Glomerular endothelial cell (primary cell): Measurements from ENCODE around the gene NAALADL1. TPM values are rescaled to one million over a fixed set of nuclear protein-coding genes. Genes with fewer than 3 reads are reported as not detected.
A peak's percentile ranks its signal among the peaks of the same experiment; 100 is the strongest.
"Not testable (repeated sequence)": the region's sequence is repeated elsewhere in the genome, so short reads cannot be mapped to it uniquely, and the experiment has no call there.

Experiments used
- DNase-seq: peaks from one replicate; pipeline ENCODE4 v3.0.0-alpha.2; 2011; ENCODE audit warnings: low read depth, low spot score; ENCODE audit errors: extremely low read depth
- total RNA-seq: library from RNA; depleted of rRNA; stranded (reverse); fragments of >200 nt; gene quantifications from 2 replicates; pipeline ENCODE4 v1.2.3, GENCODE V29; 2015

Gene NAALADL1
- total RNA-seq, 1 donor from 2014 or later, result 2.8 TPM

DNA sequence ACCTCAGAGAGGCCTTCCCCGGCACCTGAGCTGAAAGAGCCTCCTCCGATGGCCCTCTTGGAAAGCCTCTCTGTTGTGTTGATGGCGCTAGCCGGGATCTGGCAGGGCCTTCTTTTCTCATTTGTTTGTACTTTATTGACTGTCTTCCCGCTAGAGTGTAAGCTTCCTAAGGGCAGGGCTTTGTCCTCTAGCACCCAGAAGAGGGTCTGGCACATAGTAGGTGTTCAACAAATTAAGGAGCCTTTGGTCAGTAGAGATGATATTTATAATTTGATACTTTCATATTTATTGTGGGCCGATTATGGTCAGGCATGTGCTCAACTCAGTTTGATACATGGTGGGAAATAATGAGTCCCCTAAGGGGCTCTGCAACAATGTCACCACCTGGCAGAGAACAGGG, 40.4 kb downstream of the NAALADL1 start:
- DNase-seq, result no peak

DNA sequence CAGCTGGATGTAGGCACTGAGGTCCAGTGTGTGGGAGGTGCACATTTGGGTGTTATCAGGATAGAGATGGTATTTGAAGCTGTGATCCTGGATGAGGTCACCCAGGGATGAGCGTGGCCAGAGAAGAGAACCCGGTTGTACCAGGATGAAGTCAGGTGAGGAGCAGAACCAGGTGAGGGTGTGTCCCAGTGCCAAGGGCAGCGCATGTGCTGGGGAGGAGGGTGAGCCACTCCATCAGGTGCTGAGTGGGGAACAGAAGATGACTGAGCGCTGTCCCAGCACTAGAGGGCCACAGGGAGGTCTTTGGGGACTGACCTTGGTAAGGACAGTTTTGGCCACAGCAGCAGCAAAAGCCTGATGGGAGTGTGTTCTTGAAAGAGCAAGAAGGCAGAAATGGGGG, 41.6 kb downstream of the NAALADL1 start:
- no peak for DNase-seq

DNA sequence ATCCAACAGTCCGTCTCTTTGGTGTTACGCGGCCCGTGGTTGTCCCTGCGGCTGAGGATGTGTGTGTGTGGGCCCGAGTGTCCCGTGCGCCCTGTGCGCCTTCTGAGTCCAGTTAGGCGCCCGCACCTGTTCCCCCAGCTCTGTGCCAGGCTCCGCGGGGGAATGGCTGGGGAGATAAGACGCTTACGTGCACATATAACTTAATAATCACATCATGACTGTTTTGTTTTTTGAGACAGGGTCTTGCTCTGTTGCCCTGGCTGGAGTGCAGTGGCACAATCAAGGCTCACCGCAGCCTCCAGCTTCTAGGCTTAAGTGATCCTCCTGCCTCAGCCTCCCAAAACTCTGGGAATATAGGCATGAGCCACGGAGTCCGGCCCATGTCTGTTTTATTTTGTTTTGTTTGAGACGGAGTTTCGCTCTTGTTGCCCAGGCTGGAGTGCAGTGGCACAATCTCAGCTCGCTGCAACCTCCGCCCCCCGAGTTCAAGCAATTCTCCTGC, 43.6 kb downstream of the NAALADL1 start:
- DNase-seq, result no peak

DNA sequence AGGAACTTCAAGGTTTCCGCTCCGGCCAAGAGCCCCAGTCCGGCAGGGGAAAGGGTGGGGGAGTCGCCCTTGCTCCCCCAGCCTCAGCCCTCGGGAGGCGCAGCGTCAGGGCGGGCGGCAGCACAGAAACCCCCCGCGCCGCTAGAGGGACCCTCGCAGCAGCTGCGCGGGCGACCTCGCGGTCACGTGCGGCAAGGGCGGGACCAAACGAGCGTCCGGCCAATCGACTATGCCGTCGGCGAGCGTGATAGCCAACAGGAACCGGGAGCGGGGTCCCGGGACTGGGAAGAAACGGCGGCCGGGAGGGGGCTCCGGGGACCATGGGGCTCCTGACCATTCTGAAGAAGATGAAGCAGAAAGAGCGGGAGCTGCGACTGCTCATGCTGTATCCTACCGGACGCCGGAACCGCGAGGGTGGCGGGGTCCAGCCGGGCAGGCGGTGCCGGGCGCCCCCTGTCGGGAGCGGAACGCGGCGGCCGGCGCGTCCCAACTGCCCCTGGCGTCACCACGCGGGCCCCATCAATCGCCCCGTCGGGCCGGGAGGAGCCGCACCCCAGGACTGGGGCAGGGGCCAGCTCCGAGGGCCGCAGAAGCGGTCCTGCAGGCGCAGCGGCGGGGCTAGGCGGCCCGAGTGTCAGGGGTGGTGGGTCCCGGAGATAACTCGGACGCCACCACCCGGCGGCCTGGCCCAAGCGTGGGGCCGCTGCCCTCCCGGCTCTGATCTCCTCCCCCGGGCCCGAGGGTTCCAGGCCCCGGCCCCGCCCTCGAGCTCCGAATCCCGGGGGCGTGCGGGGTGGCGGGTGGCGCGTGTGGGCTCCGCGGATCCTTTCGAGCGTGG, 44.2 kb downstream of the NAALADL1 start, which contains the start of gene ARL2:
Gene ARL2 (plus strand): TSS at position 273 of the 838 bp plus-strand sequence. CDS start 48 bp downstream, at position 321.
- peak; percentile 29 for DNase-seq

DNA sequence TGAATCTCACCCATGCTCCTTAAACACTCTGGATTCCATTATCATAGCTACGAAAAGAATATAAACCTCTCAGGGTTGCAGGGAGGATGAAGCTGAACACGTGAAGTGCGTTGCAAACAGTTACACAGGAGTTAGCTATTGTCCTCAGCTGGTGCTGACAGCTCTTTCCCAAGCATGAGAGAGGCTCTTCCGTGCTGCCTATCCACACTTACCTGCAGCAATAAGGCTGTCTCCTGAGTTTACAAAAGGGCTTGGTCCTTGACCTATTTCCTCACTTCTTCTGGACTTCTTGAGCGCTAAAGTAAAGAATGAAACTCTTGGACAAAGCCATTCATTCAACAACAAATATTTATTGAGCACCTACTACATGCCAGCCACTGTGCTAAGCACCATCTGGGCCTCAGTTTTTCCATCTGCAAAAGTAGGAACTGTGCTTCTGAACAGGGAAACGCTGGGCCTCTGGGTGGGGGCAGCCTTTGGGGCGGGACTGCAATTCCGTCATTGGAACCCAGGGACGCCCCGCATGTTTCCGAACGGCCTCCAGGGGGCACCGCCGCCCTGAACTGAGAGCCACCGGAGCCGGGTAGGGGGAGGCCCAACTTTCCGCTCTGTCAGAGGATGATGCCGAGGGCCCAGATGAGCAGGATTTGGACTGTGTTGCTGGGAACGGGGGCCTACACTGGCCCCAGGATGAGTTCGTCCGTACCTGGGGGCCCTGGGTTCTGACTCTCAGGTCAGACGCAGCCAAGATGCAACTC, 45.0 kb downstream of the NAALADL1 start:
- peak; percentile 44 for DNase-seq

DNA sequence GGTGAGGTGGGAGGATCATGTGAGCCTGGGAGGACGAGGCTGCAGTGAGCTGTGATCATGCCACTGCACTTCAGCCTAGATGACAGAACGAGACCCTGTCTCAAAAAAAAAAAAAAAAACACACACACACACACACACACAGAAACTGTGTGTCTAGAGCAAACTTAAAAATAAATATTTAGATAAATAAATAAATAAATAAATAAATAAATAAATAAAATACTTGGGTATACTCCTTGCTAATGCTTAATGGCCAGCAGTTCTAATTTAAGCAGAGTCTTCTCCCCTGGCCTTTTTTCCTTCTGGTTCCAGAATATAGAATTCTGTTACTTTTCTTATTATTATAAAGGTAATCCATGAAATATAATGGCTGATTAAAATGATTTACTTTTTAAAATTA, 49.5 kb downstream of the NAALADL1 start:
- no peak for DNase-seq

DNA sequence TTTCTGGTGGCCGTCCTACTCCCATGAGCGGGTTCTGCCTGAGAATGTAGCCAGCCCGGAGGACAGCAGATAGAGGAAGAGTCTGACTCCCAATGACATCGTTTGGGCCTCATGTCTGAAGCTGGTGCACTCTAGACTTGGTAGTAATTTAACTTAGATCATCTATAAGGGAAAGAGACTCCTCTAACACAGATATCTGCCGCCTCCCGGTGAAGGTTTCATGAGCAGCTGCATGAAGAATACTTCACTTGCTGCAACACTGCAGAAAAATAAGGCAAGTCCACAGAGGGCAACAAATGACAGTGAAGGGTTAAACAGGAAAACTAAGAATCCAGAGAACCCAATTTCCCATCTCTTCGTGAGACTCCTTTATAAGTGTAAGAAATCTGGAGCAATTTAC, 50.3 kb downstream of the NAALADL1 start:
- DNase-seq, result no peak

DNA sequence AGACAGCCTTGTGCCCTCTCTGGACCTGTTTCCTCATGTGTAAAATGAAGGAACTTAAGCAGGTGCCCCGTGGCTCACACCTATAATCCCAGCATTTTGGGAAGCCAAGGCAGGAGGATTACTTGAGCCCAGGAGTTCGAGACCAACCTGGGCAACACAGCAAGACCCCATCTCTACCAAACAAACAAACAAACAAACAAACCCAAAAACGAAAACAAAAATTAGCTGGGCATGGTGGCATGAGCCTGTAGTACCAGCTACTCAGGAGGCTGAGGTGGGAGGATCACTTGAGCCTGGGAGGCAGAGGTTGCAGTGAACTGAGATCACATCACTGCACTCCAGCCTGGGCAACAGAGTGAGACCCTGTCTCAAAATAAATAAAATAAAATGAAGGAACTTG, 54.4 kb downstream of the NAALADL1 start:
- not testable (repeated sequence) for DNase-seq

DNA sequence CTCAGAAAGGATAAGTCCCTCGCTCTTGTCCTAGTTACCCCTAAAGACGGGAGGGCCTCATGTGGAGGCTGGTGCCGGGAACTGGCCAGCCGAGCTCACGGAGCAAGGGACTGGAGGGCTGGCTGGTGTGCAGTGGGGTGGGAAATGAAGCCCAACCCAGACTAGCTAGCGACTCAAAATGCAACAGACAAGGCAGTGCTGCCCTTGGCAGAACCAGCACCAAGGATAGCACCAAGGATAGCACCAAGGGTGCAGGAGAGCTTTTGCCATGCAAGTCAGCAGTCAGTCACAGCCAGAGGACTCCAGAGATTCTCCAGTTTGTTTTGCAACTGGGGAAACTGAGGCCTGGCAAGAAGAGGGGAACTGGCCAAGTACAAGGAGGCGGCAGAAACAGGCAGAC, 55.1 kb downstream of the NAALADL1 start:
- DNase-seq, result no peak

DNA sequence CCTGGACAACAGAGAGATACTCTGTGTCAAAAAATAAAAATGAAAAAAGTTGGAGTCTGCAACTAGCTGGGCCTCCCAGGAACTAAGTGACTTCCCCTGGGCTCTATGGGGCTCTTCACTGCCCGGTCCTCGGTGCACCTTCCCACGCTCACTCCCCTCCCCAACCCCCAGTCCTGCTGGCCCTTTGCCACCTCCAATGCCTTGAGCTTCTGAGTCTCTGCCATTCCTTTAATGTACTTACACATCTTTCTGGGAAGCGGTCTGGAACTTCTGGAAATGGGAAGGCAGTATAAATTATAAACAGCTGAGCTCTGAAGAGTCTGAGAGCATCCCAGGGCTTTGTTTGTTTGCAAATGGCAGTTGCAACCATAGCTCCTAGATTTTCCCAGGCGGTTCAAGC, 55.6 kb downstream of the NAALADL1 start:
- DNase-seq, result no peak

DNA sequence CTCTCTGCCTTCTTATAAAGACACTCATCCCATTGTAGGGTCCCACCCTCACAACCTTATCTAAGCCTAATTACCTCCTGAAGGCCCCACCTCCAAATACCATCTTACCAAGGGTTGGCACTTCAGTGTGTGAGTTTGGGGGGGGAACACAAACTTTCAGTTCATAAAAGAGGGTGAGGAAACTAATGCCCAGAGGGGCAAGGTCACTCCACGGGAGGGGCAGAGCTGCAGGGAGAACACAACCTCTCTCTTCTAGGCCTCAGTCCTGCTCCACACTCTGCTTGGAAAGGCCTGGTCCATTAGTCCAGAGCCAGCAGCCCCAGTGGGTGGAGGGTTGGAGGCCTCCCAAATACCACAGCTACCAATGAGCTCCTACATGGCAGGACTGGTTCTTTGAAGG, 58.9 kb downstream of the NAALADL1 start:
- no peak for DNase-seq

DNA sequence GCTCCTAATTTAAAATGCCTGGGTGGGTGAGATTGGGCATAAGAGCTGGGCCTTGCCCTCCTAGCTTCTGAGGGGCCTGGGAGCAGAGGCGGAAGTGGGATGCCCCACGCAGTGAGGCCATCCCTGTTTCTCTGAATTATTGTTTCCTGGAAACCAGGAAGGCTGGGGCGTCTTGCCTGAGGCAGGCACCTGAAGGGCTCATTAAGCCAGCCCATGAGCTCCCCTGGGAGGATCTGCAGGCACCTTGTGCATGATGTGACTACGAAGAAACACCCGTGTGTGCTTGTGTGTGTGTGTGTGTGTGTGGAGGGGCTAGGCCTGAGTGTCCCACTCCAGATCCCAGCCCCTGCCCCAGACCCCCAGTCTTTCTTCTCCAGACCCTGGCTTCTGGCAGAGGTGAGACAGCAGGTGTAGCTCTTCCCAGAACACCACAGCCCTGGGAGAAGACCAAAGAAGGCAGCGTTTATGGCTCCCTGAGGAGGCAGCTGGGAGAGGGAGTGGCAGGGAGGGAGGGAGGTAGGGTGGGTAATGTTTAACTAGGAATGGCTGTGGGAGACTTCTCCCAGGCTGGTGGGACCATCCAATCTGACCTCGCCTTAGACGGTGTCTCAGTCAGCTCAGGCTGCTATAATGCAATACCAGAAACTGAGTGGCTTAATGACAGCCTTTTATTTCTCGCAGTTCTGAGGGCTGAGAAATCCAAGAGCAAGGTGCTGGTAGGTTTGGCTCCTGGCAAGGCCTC, 59.5 kb downstream of the NAALADL1 start:
- DNase-seq, result no peak

DNA sequence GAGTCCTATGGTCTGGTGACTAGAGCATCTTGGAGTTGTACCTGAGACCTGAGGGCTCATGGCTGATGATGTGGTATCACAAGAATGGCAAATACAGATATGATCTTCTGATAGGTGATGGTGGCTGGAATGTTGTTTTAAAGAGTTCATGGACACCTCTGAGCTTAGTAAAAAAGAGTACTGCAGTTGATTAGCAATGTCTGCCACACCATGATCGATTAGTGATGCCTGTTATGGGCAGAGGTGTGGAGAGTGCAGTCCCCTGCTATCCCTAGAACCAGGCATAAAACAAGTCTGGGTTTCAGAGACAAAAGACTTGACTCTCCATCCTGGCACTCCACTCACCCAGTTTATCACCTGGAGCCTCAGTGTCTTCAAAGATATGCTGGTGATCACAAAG, 60.2 kb downstream of the NAALADL1 start:
- DNase-seq, result no peak

DNA sequence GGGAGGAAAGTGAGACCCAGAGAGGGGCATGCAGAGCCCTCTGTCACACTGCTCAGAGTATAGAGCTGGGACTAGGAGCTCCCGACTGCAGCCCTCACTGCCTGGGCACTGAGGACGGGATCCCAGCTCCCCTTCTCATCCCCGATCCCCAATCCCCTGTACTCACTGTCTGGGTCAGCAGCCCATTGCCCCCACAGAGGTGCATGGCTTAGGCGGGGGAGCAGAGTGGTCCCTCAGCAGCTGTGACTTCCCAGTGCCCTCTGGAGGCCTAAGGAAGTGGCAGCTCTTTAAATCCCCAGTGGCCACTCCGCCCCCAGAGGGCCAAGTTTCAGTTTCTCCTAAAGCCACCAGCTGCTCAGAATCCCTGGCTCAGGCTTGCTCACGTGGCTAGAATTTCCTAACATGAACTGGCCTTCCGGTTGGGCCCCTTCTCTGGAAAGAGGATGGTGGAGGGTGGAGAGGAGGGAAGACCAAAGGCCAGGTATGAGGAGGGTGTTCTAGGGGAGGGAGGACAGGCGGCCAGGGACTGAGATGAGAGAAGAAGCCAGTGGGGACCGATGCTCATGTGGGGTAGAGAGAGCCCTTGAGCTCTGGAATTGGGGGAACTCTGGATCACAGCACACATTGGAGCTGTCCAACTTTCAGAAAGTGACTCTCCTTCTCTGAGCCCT, 61.5 kb downstream of the NAALADL1 start, which contains the start of gene BATF2:
Gene BATF2 (minus strand): TSS at position 262 of the 671 bp plus-strand sequence. CDS start 57 bp downstream, at position 205.
- DNase-seq, result no peak

DNA sequence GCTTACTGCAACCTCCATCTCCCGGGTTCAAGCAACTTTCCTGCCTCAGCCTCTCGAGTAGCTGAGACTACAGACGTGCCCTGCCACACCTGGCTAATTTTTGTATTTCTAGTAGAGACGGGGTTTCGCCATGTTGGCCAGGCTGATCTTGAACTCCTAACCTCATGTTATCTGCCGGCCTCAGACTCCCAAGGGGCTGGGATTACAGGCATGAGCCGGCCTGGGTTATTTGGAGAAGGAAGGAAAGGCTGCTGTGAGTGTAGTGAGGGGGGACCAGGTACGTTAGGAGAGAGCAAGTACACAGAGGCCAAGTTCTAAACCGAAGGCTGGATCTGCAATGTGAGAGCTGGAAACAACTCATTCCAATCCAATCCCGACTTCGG, 62.0 kb downstream of the NAALADL1 start:
- no peak for DNase-seq

Other genes with a start within 250 kb of the NAALADL1 start
- 22.7 and 26.4 TPM in 2 replicates for gene MEN1, start 248.0 kb downstream of the NAALADL1 start, total RNA-seq
- gene CDC42BPG, start 213.9 kb downstream of the NAALADL1 start, total RNA-seq, result 0.44 and 0.64 TPM in 2 replicates
- 142 and 158 TPM in 2 replicates for gene EHD1, start 179.9 kb downstream of the NAALADL1 start, total RNA-seq
- 27.6 and 34.5 TPM in 2 replicates for gene ATG2A, start 141.3 kb downstream of the NAALADL1 start, total RNA-seq
- 27.2 and 47.9 TPM in 2 replicates for gene PPP2R5B, start 133.9 kb downstream of the NAALADL1 start, total RNA-seq
- gene GPHA2, start 122.7 kb downstream of the NAALADL1 start, total RNA-seq, result not detected in 2 replicates
- gene MAJIN, start 86.4 kb downstream of the NAALADL1 start, total RNA-seq, result 0.68 TPM in 1 of 2 replicates, not detected in the other
- 1.3 and 2.7 TPM in 2 replicates for gene BATF2, start 61.6 kb downstream of the NAALADL1 start, total RNA-seq
- 191 and 202 TPM in 2 replicates for gene ARL2, start 44.4 kb downstream of the NAALADL1 start, total RNA-seq
- 12.4 and 12.6 TPM in 2 replicates for gene SNX15, start 31.1 kb downstream of the NAALADL1 start, total RNA-seq
- 16.8 and 17.8 TPM in 2 replicates for gene SAC3D1, start 17.3 kb downstream of the NAALADL1 start, total RNA-seq
- gene CDCA5, start 25.5 kb upstream of the NAALADL1 start, total RNA-seq, result 3.7 and 5.1 TPM in 2 replicates
- 34.7 and 49.8 TPM in 2 replicates for gene ZFPL1, start 25.7 kb upstream of the NAALADL1 start, total RNA-seq
- gene VPS51, start 37.7 kb upstream of the NAALADL1 start, total RNA-seq, result 318 and 356 TPM in 2 replicates
- gene TM7SF2, start 53.3 kb upstream of the NAALADL1 start, total RNA-seq, result 12.8 and 28.2 TPM in 2 replicates
- gene ZNHIT2, start 59.1 kb upstream of the NAALADL1 start, total RNA-seq, result 14.0 and 14.7 TPM in 2 replicates
- gene FAU, start 63.6 kb upstream of the NAALADL1 start, total RNA-seq, result 461 and 516 TPM in 2 replicates
- 49.7 and 57.4 TPM in 2 replicates for gene MRPL49, start 63.8 kb upstream of the NAALADL1 start, total RNA-seq
- 23.3 and 38.4 TPM in 2 replicates for gene SYVN1, start 76.0 kb upstream of the NAALADL1 start, total RNA-seq
- not detected in 2 replicates for gene SPDYC, start 111.7 kb upstream of the NAALADL1 start, total RNA-seq
- 235 and 239 TPM in 2 replicates for gene CAPN1, start 123.4 kb upstream of the NAALADL1 start, total RNA-seq
- 13.8 and 16.1 TPM in 2 replicates for gene POLA2, start 203.4 kb upstream of the NAALADL1 start, total RNA-seq